ENCODE results near the gene ELL2. TPM values are rescaled to one million over a fixed set of nuclear protein-coding genes. Genes with fewer than 3 reads are reported as not detected.

Gene ELL2
- total and polyA plus RNA-seq, 2 donors from 2014 or later, result 10.1 to 37.2 TPM

DNA sequence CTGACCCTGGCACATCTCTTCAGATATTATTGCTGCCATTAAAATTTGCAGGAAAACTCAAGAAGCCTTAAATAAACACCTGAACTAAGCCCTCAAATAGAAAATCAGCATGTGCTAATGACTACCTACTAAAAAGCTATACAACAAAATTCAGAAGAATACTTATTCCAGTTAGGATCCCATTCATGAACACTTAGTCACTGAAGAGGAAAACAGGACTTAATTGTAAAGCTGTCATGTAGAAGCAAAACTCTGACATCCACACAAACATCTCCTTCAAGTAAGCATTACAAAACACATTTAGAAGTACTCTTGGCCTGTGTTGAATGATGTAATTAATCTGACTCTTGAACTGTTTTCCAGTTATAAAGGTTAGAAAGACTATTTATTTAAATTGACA is 19.9 kb downstream of the ELL2 start:
- no peak for DNase-seq
- no peaks in the 10 kb centered on the region for H3K9me3 ChIP-seq (ENCODE audit: control insufficient read depth in 2 of 3, insufficient read depth in 1 of 3, low read length in 3 of 3)
- TF ChIP-seq, protein P1, sequence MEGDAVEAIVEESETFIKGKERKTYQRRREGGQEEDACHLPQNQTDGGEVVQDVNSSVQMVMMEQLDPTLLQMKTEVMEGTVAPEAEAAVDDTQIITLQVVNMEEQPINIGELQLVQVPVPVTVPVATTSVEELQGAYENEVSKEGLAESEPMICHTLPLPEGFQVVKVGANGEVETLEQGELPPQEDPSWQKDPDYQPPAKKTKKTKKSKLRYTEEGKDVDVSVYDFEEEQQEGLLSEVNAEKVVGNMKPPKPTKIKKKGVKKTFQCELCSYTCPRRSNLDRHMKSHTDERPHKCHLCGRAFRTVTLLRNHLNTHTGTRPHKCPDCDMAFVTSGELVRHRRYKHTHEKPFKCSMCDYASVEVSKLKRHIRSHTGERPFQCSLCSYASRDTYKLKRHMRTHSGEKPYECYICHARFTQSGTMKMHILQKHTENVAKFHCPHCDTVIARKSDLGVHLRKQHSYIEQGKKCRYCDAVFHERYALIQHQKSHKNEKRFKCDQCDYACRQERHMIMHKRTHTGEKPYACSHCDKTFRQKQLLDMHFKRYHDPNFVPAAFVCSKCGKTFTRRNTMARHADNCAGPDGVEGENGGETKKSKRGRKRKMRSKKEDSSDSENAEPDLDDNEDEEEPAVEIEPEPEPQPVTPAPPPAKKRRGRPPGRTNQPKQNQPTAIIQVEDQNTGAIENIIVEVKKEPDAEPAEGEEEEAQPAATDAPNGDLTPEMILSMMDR (IDR thresholded peaks at IDR 0.05; ENCODE audit: borderline replicate concordance, extremely low read depth, insufficient read depth), result no peak
- no peak overlapping the region for H3K4me3 ChIP-seq (ENCODE audit: low read length in 3 of 3)
- intact Hi-C loops (cut with DNase I), result no loop called here
- H3K27ac ChIP-seq (ENCODE audit: low read depth in 2 of 2, low read length in 2 of 2), result no peak overlapping the region
- no peaks in the 10 kb centered on the region for H3K27me3 ChIP-seq (ENCODE audit: control insufficient read depth, insufficient read depth, low read length)
- no peaks in the 10 kb centered on the region for H3K4me1 ChIP-seq (ENCODE audit: control insufficient read depth in 2 of 3, insufficient read depth in 2 of 3, low read depth in 1 of 3, low read length in 3 of 3)
- H3K9ac ChIP-seq (ENCODE audit: low read length in 3 of 3), result no peak overlapping the region
- H3K36me3 ChIP-seq (ENCODE audit: control insufficient read depth in 2 of 3, insufficient read depth in 3 of 3, low read length in 3 of 3), result no peaks in the 10 kb centered on the region
- no peak for FAIRE-seq

DNA sequence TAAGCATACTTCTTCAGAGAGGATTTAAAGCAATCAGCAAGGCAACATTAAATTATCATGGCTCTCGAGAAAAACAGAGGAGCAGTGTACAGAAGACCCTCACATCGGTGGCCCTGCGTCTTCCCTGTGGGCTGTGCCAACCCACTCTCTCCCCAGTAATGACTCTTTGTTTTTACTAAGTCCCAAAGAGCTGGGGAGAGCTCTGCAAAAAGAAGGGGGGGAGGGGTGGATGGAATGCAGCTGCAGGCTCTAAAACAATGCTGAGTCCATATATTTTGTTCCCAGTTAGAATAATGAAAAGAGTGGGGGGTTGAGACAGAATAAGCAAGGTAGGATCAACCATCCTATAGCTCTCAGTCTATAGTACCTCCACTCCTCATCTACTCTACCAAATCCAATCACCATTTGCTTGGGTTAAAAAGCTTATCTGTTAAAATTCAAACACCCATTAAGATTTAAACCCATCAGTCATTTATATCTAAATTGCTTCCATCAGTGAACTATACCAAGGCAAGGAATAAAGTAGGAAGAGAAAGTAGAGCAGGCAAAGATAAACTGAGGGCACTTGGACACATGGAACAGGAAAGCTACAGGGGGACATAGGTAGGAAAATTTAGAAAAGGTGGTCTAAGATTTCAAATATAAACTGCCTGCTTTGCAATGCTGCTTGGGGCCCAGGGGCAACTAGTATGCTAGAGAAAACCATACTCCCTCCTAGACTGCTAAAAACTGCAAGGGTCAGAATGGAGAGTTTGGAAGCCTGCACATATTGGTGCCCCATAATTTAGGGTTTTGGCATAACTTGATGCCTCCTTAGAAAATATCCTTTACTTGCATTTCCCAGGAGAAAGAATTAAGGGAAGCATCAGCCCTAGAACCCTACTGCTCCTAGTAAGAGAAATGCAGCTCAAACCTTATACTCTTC is 20.6 kb downstream of the ELL2 start:
- peak in 4 of 5 donors; percentile 24 to 60 (median 34) for DNase-seq
- Histone ChIP-seq H3K9ac (ENCODE audit: low read length in 3 of 3) (no peak overlapping the region), H3K36me3 (ENCODE audit: control insufficient read depth in 2 of 3, insufficient read depth in 3 of 3, low read length in 3 of 3) (no peaks in the 10 kb centered on the region), H3K4me3 (ENCODE audit: low read length in 3 of 3) (no peak overlapping the region), H3K9me3 (ENCODE audit: control insufficient read depth in 2 of 3, insufficient read depth in 1 of 3, low read length in 3 of 3) (no peaks in the 10 kb centered on the region), H3K4me1 (ENCODE audit: control insufficient read depth in 2 of 3, insufficient read depth in 2 of 3, low read depth in 1 of 3, low read length in 3 of 3) (no peaks in the 10 kb centered on the region), H3K27me3 (ENCODE audit: control insufficient read depth, insufficient read depth, low read length) (no peaks in the 10 kb centered on the region), H3K27ac (ENCODE audit: low read depth in 2 of 2, low read length in 2 of 2) (no peak overlapping the region)
- intact Hi-C loops (cut with DNase I), result no loop called here
- FAIRE-seq, result no peak
- TF ChIP-seq, protein P1 (IDR thresholded peaks at IDR 0.05; ENCODE audit: borderline replicate concordance, extremely low read depth, insufficient read depth), result no peak

DNA sequence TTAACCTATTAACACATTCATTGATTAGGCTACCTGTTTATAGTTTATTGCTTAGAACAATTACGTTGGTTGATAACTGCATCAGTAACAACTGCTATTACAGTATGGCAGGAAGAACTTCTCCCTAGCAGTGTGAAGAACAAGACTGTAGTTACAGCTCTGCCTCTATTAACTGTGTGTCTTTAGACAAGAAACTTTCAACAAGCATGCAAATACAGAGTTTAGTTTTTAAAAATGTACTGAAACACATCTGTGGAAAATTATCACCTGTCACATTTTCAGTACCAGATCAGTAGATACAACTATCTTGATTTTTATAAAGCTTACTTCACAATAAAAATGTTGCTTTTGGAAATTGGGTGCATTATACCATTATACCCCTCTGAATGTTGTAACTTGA is 22.2 kb downstream of the ELL2 start:
- H3K27ac ChIP-seq (ENCODE audit: low read depth in 2 of 2, low read length in 2 of 2), result no peak overlapping the region
- H3K9me3 ChIP-seq (ENCODE audit: control insufficient read depth in 2 of 3, insufficient read depth in 1 of 3, low read length in 3 of 3), result no peaks in the 10 kb centered on the region
- H3K4me1 ChIP-seq (ENCODE audit: control insufficient read depth in 2 of 3, insufficient read depth in 2 of 3, low read depth in 1 of 3, low read length in 3 of 3), result no peaks in the 10 kb centered on the region
- H3K27me3 ChIP-seq (ENCODE audit: control insufficient read depth, insufficient read depth, low read length), result no peaks in the 10 kb centered on the region
- intact Hi-C loops (cut with DNase I), result no loop called here
- H3K9ac ChIP-seq (ENCODE audit: low read length in 3 of 3), result no peak overlapping the region
- no peak for FAIRE-seq
- no peaks in the 10 kb centered on the region for H3K36me3 ChIP-seq (ENCODE audit: control insufficient read depth in 2 of 3, insufficient read depth in 3 of 3, low read length in 3 of 3)
- H3K4me3 ChIP-seq (ENCODE audit: low read length in 3 of 3), result no peak overlapping the region
- TF ChIP-seq, protein P1 (IDR thresholded peaks at IDR 0.05; ENCODE audit: borderline replicate concordance, extremely low read depth, insufficient read depth), result no peak
- no peak for DNase-seq
